Measurements from ENCODE around the gene FCSK.

GRCh38 chr16:70526403-70526802 lies 72.0 kb downstream of the FCSK start:
- TF ChIP-seq GATA2 (IDR thresholded peaks at IDR 0.05; ENCODE audit: low read depth, low read length) (no peak), GATA3 (IDR thresholded peaks at IDR 0.05; ENCODE audit: low read depth, low read length) (no peak)

Measured in SH-SY5Y (cell line).